ENCODE data around the gene SCARB1. TPM values are rescaled to one million over a fixed set of nuclear protein-coding genes. Genes with fewer than 3 reads are reported as not detected.

The SCARB1 gene
- total and polyA plus RNA-seq, 9 of the 15 experiments (the other 6 are each of a cell fraction or from before 2014, with no cell fraction given): 0.56 to 157 (median 52.8) TPM

DNA sequence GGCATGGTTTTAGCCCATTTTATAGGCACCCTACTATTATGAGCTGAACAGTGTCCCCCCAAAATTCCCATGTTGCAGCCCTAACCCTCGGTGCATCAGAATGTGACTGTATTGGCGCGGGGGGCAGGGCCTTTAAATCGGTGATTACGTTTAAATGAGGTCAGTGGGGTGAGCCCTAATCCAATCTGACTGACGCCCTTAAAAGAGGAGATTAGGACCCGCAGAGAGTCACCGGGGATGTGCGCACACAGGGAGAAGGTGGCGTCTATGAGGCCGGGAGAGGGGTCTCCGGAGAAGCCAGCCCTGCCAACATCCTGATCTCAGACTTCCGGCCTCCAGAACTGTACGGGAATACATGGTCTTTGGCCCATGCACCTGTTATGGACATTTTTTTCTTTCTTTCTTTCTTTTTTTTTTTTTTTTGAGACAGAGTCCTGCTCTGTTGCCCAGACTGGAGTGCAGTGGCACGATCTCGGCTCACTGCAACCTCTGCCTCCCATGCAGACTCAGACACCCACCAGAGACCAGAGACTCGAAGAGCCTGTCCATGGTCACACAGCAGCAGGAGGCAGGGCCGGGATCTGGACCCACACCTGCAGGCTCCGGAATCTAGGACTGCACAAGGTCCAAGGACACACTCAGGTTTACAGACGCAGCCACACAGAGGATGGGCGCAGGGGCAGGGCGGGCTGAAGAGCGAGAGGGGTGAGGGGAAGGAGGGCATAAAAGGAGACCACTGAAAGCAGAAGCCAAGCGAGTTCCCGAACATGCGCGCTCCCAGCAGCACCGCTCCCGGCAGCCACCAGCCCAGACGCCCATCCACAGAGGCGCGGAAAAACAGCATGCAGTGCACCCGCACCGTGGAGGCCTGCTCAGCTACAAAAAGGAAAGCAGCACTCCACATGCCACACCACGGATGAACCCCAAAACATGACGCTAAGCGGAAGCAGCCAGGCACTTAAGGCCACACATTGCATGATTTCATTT, 19.0 kb downstream of the SCARB1 start:
- Histone ChIP-seq H3K79me2 (ENCODE audit: control insufficient read depth, insufficient read depth, low read length) (peaks cover 76% of the 10 kb centered on the region), H3K4me3 (no peak overlapping the region), H3K4me2 (ENCODE audit: insufficient read depth, low read length) (no peak overlapping the region), H3K9me1 (ENCODE audit: control insufficient read depth, insufficient read depth, low read length) (no peaks in the 10 kb centered on the region), H2AFZ (ENCODE audit: low read depth, low read length) (no peak overlapping the region), H3K4me1 (replicated peaks in 1 of 2; ENCODE audit: control insufficient read depth in 2 of 2, insufficient read depth in 2 of 2, low read length in 2 of 2) (peaks cover 0 to 8% of the 10 kb centered on the region in 2 experiments; a peak in 2 of 5 replicates), H3K9ac (ENCODE audit: insufficient read depth in 1 of 2, low read depth in 2 of 2, low read length in 2 of 2) (peak overlapping the region in 1 of 2 experiments; percentile 72; a peak in 2 of 4 replicates), H3K9me3 (replicated peaks; ENCODE audit: control insufficient read depth, insufficient read depth, low read depth, low read length) (no peaks in the 10 kb centered on the region), H3K36me3 (ENCODE audit: control insufficient read depth, insufficient read depth, low read length) (peaks cover 76% of the 10 kb centered on the region; the same call in 2 of the 3 replicates), H4K20me1 (replicated peaks; ENCODE audit: control insufficient read depth, insufficient read depth, low read length) (peaks cover 23% of the 10 kb centered on the region), H3K27me3 (ENCODE audit: control insufficient read depth in 2 of 2, insufficient read depth in 2 of 2, low read length in 2 of 2) (no peaks in the 10 kb centered on the region), H3K27ac (ENCODE audit: extremely low read depth, low read depth, low read length) (no peak overlapping the region)
- intact Hi-C loops (cut with micrococcal nuclease): no loop called here
- FAIRE-seq (no peak), DNase-seq (ENCODE audit: extremely low read depth in 1 of 4, low spot score in 3 of 4) (no peak), ATAC-seq (no peak)
- WGBS (ENCODE audit: insufficient coverage, low coverage, missing lambda C conversion rate): 91% methylated on average over 29 of the region's 37 CpGs
- ChIA-PET CTCF (ENCODE audit: low intra/inter-chr PET ratio) (no interaction called here), POLR2A (no interaction called here)
- in situ Hi-C loops (cut with MboI): no loop called here
- BruUV-seq (replicated peaks): no TSS peak
- TF ChIP-seq U2AF2 (optimal IDR thresholded peaks at IDR 0.05; ENCODE audit: low read depth, low read length) (no peak), SMARCB1 (IDR thresholded peaks at IDR 0.05; ENCODE audit: insufficient read length, low read depth) (no peak), NCOR1 (IDR thresholded peaks at IDR 0.05) (no peak), CHD4 (IDR thresholded peaks at IDR 0.05; ENCODE audit: insufficient read depth, insufficient replicate concordance, low read depth, low read length, poor library complexity, severe bottlenecking) (no peak), ZBTB7A (IDR thresholded peaks at IDR 0.05; ENCODE audit: borderline replicate concordance, control insufficient read depth, low read depth, low read length) (no peak), HDAC6 (IDR thresholded peaks at IDR 0.05; ENCODE audit: low read depth, low read length) (no peak), ZNF143 (CRISPR knock-in tag; IDR thresholded peaks at IDR 0.05) (no peak), HCFC1 (IDR thresholded peaks at IDR 0.05; ENCODE audit: low read depth, low read length) (no peak), ZNF347 (CRISPR knock-in tag; IDR thresholded peaks at IDR 0.05; ENCODE audit: low read depth) (no peak)
- TF ChIP-seq, protein P1, sequence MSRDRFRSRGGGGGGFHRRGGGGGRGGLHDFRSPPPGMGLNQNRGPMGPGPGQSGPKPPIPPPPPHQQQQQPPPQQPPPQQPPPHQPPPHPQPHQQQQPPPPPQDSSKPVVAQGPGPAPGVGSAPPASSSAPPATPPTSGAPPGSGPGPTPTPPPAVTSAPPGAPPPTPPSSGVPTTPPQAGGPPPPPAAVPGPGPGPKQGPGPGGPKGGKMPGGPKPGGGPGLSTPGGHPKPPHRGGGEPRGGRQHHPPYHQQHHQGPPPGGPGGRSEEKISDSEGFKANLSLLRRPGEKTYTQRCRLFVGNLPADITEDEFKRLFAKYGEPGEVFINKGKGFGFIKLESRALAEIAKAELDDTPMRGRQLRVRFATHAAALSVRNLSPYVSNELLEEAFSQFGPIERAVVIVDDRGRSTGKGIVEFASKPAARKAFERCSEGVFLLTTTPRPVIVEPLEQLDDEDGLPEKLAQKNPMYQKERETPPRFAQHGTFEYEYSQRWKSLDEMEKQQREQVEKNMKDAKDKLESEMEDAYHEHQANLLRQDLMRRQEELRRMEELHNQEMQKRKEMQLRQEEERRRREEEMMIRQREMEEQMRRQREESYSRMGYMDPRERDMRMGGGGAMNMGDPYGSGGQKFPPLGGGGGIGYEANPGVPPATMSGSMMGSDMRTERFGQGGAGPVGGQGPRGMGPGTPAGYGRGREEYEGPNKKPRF (IDR thresholded peaks at IDR 0.05; ENCODE audit: low read depth, low read length): no peak
- TF ChIP-seq, protein P2, sequence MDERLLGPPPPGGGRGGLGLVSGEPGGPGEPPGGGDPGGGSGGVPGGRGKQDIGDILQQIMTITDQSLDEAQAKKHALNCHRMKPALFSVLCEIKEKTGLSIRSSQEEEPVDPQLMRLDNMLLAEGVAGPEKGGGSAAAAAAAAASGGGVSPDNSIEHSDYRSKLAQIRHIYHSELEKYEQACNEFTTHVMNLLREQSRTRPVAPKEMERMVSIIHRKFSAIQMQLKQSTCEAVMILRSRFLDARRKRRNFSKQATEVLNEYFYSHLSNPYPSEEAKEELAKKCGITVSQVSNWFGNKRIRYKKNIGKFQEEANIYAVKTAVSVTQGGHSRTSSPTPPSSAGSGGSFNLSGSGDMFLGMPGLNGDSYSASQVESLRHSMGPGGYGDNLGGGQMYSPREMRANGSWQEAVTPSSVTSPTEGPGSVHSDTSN (CRISPR knock-in tag; IDR thresholded peaks at IDR 0.05; ENCODE audit: low read depth): no peak
- TF ChIP-seq, protein P2 (tag; conservative IDR thresholded peaks at IDR 0.05; ENCODE audit: low read depth): no peak
- TF ChIP-seq, protein P3, sequence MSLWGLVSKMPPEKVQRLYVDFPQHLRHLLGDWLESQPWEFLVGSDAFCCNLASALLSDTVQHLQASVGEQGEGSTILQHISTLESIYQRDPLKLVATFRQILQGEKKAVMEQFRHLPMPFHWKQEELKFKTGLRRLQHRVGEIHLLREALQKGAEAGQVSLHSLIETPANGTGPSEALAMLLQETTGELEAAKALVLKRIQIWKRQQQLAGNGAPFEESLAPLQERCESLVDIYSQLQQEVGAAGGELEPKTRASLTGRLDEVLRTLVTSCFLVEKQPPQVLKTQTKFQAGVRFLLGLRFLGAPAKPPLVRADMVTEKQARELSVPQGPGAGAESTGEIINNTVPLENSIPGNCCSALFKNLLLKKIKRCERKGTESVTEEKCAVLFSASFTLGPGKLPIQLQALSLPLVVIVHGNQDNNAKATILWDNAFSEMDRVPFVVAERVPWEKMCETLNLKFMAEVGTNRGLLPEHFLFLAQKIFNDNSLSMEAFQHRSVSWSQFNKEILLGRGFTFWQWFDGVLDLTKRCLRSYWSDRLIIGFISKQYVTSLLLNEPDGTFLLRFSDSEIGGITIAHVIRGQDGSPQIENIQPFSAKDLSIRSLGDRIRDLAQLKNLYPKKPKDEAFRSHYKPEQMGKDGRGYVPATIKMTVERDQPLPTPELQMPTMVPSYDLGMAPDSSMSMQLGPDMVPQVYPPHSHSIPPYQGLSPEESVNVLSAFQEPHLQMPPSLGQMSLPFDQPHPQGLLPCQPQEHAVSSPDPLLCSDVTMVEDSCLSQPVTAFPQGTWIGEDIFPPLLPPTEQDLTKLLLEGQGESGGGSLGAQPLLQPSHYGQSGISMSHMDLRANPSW (CRISPR knock-in tag; IDR thresholded peaks at IDR 0.05): no peak
